Fibroblast of lung (primary cell): ENCODE measurements around the gene FBXW5. TPM values are rescaled to one million over a fixed set of nuclear protein-coding genes. Genes with fewer than 3 reads are reported as not detected.

ENCODE experiments used
- DNase-seq, 2 donors: peaks; one replicate each; pipeline versions ENCODE4 v3.0.0 to v3.0.0-alpha.2; 2010; ENCODE audit warnings: low read depth in 2 of 2
- H2AFZ ChIP-seq: 2 replicates; pipeline ENCODE4 v1.5.1; 2012; ENCODE audit warnings: low read length, control low read depth, inconsistent platforms
- H3K27ac ChIP-seq: 2 replicates; pipeline ENCODE4 v1.5.1; 2011; ENCODE audit warnings: low read length, control low read depth; ENCODE audit not compliant: insufficient read depth
- H3K27me3 ChIP-seq: 2 replicates; pipeline ENCODE4 v1.5.1; 2011; ENCODE audit warnings: mild to moderate bottlenecking, low read length; ENCODE audit not compliant: control insufficient read depth, insufficient read depth
- H3K36me3 ChIP-seq: 2 replicates; pipeline ENCODE4 v1.5.1; 2011; ENCODE audit warnings: low read length; ENCODE audit not compliant: control insufficient read depth, insufficient read depth
- H3K4me1 ChIP-seq: 2 replicates; pipeline ENCODE4 v1.5.1; 2011; ENCODE audit warnings: low read length; ENCODE audit not compliant: control insufficient read depth, insufficient read depth; ENCODE audit errors: extremely low read depth
- H3K4me2 ChIP-seq: 2 replicates; pipeline ENCODE4 v1.5.1; 2011; ENCODE audit warnings: low read length, control low read depth; ENCODE audit not compliant: insufficient read depth; ENCODE audit errors: extremely low read depth
- H3K4me3 ChIP-seq, 4 experiments: fragments of 200-600 bp in 1 of 4; sonication (generic) in 1 of 4; replicated peaks in 1 of 4; 2 replicates each; pipeline ENCODE4 v1.5.1; 2011 to 2016; ENCODE audit warnings: low read length in 4 of 4, low read depth in 3 of 4, mild to moderate bottlenecking in 3 of 4, control low read depth in 2 of 4, inconsistent platforms in 1 of 4, mixed read lengths in 1 of 4; ENCODE audit not compliant: insufficient read depth in 1 of 4; ENCODE audit errors: control extremely low read depth in 1 of 4
- H3K79me2 ChIP-seq: 2 replicates; pipeline ENCODE4 v1.5.1; 2012; ENCODE audit warnings: mild to moderate bottlenecking, low read length, inconsistent platforms; ENCODE audit not compliant: control insufficient read depth, insufficient read depth
- H3K9ac ChIP-seq: 2 replicates; pipeline ENCODE4 v1.5.1; 2011; ENCODE audit warnings: mild to moderate bottlenecking, low read length, control low read depth; ENCODE audit not compliant: insufficient read depth
- H3K9me3 ChIP-seq: 2 replicates; pipeline ENCODE4 v1.5.1; 2012; ENCODE audit warnings: low read depth, low read length; ENCODE audit not compliant: control insufficient read depth, insufficient read depth
- H4K20me1 ChIP-seq: 2 replicates; pipeline ENCODE4 v1.5.1; 2011; ENCODE audit warnings: low read length; ENCODE audit not compliant: control insufficient read depth, insufficient read depth; ENCODE audit errors: extremely low read depth
- EZH2 ChIP-seq: IDR thresholded peaks from 2 replicates; pipeline ENCODE4 v1.5.1; 2012; ENCODE audit warnings: low read length, control low read depth, mild to moderate bottlenecking; ENCODE audit errors: missing control alignments
- polyA plus RNA-seq, 2 donors: library from polyadenylated mRNA; depleted of rRNA in 1 of 2; stranded (reverse) in 1 of 2; unstranded in 1 of 2; fragments of >200 nt; gene quantifications; 2 replicates each; pipeline ENCODE4 v1.2.1, GENCODE V29; 2011 to 2012; ENCODE audit warnings: missing spikeins in 1 of 2
- total RNA-seq: library from RNA; depleted of rRNA; stranded (reverse); fragments of >200 nt; gene quantifications from 2 replicates; pipeline ENCODE4 v1.2.1, GENCODE V29; 2014
- TF ChIP-seq, protein P1 (sequence below), 2 donors: IDR thresholded peaks in 1 of 2; conservative IDR thresholded peaks in 1 of 2; 1 replicate in 1 of 2; 2 replicates in 1 of 2; pipeline ENCODE4 v1.5.1; 2011 to 2012; ENCODE audit warnings: low read length in 2 of 2, control low read depth in 1 of 2, inconsistent platforms in 1 of 2, low read depth in 1 of 2, mild to moderate bottlenecking in 1 of 2

FBXW5 gene
- total and polyA plus RNA-seq, 2 donors (not counting 1 experiment from before 2014, with no cell fraction given): 31.3 to 166 TPM

DNA sequence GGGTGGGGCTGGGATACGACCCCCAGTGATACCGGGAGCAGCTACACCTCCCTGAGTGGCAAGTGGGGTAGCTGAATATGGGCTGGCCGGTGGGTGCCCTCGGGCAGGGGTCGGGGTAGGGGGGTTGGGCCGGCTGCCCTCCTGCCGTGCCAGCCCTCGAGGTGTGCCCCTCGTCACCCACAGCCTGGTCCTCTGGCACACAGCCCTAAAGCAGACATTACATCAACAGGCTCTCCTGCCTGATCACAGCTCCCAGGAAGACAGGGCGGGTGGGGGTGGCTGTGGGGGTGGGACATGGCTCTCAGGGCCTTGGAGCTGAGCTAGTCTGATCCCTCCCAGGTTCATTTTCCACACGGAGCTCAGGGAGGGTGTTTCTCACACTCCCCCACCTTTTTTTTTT lies 23.2 kb downstream of the FBXW5 start:
- no peaks in the 10 kb centered on the region for H3K4me1 ChIP-seq
- no peak overlapping the region for H3K4me2 ChIP-seq
- H3K27ac ChIP-seq: no peak overlapping the region
- no peak overlapping the region for H3K4me3 ChIP-seq
- no peaks in the 10 kb centered on the region for H3K9me3 ChIP-seq
- no peak overlapping the region for H2AFZ ChIP-seq
- no peaks in the 10 kb centered on the region for H3K79me2 ChIP-seq
- no peak overlapping the region for H3K9ac ChIP-seq
- no peak for DNase-seq
- no peaks in the 10 kb centered on the region for H4K20me1 ChIP-seq
- peaks cover 27% of the 10 kb centered on the region for H3K36me3 ChIP-seq
- TF ChIP-seq, protein P1, sequence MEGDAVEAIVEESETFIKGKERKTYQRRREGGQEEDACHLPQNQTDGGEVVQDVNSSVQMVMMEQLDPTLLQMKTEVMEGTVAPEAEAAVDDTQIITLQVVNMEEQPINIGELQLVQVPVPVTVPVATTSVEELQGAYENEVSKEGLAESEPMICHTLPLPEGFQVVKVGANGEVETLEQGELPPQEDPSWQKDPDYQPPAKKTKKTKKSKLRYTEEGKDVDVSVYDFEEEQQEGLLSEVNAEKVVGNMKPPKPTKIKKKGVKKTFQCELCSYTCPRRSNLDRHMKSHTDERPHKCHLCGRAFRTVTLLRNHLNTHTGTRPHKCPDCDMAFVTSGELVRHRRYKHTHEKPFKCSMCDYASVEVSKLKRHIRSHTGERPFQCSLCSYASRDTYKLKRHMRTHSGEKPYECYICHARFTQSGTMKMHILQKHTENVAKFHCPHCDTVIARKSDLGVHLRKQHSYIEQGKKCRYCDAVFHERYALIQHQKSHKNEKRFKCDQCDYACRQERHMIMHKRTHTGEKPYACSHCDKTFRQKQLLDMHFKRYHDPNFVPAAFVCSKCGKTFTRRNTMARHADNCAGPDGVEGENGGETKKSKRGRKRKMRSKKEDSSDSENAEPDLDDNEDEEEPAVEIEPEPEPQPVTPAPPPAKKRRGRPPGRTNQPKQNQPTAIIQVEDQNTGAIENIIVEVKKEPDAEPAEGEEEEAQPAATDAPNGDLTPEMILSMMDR (conservative IDR thresholded peaks at IDR 0.05 in 1 of 2, IDR thresholded peaks at IDR 0.05 in 1 of 2; ENCODE audit: low read depth in 1 of 2, low read length in 2 of 2): no peak
- TF ChIP-seq EZH2: no peak
- H3K27me3 ChIP-seq: no peaks in the 10 kb centered on the region

- Histone ChIP-seq H3K9me3 (no peaks in the 10 kb centered on the region), H3K4me1 (no peaks in the 10 kb centered on the region), H3K4me2 (no peak overlapping the region), H2AFZ (no peak overlapping the region), H3K27me3 (no peaks in the 10 kb centered on the region), H3K79me2 (no peaks in the 10 kb centered on the region), H4K20me1 (no peaks in the 10 kb centered on the region), H3K4me3 (no peak overlapping the region), H3K36me3 (peaks cover 26% of the 10 kb centered on the region), H3K27ac (no peak overlapping the region), H3K9ac (no peak overlapping the region)
- no peak for TF ChIP-seq EZH2
- TF ChIP-seq, protein P1 (conservative IDR thresholded peaks at IDR 0.05 in 1 of 2, IDR thresholded peaks at IDR 0.05 in 1 of 2; ENCODE audit: low read depth in 1 of 2, low read length in 2 of 2): no peak
- DNase-seq: no peak
These were observed 23.8 kb downstream of the FBXW5 start for GRCh38 chr9:136920734-136921231.

GRCh38 chr9:136920069-136920468 lies 24.5 kb downstream of the FBXW5 start:
- Histone ChIP-seq H3K9me3 (no peaks in the 10 kb centered on the region), H3K4me2 (no peak overlapping the region), H3K79me2 (no peaks in the 10 kb centered on the region), H3K27me3 (no peaks in the 10 kb centered on the region), H3K4me3 (no peak overlapping the region), H2AFZ (no peak overlapping the region), H3K9ac (no peak overlapping the region), H3K4me1 (no peaks in the 10 kb centered on the region), H3K27ac (no peak overlapping the region), H4K20me1 (no peaks in the 10 kb centered on the region), H3K36me3 (peaks cover 24% of the 10 kb centered on the region)
- no peak for DNase-seq
- no peak for TF ChIP-seq EZH2
- TF ChIP-seq, protein P1 (conservative IDR thresholded peaks at IDR 0.05 in 1 of 2, IDR thresholded peaks at IDR 0.05 in 1 of 2; ENCODE audit: low read depth in 1 of 2, low read length in 2 of 2): no peak
